ENCODE data around the gene SLC45A1. TPM values are rescaled to one million over a fixed set of nuclear protein-coding genes. Genes with fewer than 3 reads are reported as not detected.
A peak's percentile ranks its signal among the peaks of the same experiment; 100 is the strongest.

SLC45A1 gene
- total RNA-seq, 1 donor from 2014 or later = 13.8 TPM

DNA sequence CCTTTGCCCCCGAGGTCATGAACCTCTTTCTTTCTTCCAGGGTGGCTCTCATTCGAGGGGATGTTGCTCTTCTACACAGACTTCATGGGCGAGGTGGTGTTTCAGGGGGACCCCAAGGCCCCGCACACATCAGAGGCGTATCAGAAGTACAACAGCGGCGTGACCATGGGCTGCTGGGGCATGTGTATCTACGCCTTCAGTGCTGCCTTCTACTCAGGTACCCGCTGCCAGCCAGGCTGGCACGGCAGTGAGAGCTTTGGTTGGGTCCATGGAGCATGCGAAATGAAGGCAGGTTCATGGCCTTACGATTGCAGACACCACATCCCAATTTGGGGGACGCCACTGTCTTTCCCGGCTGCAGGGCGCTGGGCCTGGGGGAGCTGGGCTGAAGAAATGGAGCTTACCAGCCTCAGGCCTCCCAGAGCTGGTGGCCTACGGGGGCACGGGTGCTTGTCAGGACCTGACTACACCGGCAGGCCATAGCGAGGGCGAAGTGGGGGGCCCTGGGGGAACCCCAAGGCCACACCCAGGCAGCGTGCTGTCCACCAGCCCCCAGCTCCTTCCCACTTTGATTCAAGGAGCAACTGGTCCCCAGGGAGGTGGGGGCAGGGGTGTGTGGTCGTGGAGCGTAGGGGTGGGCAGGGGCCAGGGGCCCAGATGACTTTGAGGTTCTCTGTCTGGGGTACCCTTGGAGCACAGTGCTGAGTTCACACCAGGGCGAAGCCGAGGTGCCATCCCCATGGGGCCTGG is 20.0 kb downstream of the SLC45A1 start:
- Histone ChIP-seq H3K9me3 (no peaks in the 10 kb centered on the region), H3K4me3 (no peak overlapping the region), H3K4me1 (peaks cover 5% of the 10 kb centered on the region), H3K36me3 (no peaks in the 10 kb centered on the region), H3K27me3 (no peaks in the 10 kb centered on the region), H3K27ac (no peak overlapping the region)
- intact Hi-C loops (cut with DNase I) = no loop called here
- TF ChIP-seq, protein P1, sequence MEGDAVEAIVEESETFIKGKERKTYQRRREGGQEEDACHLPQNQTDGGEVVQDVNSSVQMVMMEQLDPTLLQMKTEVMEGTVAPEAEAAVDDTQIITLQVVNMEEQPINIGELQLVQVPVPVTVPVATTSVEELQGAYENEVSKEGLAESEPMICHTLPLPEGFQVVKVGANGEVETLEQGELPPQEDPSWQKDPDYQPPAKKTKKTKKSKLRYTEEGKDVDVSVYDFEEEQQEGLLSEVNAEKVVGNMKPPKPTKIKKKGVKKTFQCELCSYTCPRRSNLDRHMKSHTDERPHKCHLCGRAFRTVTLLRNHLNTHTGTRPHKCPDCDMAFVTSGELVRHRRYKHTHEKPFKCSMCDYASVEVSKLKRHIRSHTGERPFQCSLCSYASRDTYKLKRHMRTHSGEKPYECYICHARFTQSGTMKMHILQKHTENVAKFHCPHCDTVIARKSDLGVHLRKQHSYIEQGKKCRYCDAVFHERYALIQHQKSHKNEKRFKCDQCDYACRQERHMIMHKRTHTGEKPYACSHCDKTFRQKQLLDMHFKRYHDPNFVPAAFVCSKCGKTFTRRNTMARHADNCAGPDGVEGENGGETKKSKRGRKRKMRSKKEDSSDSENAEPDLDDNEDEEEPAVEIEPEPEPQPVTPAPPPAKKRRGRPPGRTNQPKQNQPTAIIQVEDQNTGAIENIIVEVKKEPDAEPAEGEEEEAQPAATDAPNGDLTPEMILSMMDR (IDR thresholded peaks at IDR 0.05) = no peak
- no peak for TF ChIP-seq POLR2A (IDR thresholded peaks at IDR 0.05)
- TF ChIP-seq POLR2AphosphoS5 (IDR thresholded peaks at IDR 0.05; ENCODE audit: insufficient read depth in 1 of 2, low read depth in 1 of 2) = no peak
- no peak for DNase-seq (ENCODE audit: extremely low spot score in 2 of 2)

DNA sequence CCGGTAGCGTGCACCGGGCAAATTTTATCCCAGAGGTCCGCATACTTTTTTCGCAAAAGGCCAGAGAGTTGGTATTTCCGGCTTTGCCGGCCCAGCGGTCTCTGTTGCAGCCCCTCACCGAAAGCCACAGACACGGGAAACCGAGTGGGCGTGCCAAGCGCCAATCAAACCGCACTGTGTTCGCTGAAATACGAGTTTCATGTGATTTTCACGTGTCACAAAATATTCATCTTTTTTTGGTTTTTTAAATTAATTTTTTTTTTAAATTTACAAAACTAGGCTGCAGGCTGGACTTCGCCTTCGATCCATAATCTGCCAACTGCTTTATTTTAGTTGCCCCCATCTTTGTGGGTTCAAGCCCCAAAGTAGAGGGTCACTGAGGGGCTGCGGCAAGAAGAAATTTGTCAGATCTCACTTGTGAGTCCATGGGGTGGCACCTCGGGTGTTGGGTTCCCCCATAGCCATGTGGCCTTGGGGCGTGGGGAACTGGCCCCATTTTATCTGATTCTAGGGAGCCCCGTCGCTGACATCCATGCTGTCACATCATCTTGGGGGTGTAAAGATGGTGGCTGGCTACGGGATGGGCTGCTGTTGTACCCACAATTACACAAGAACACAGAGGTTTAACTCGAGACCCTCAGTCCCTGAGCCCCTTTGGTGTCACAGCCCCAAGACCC is 20.8 kb downstream of the SLC45A1 start:
- Histone ChIP-seq H3K9me3 (no peaks in the 10 kb centered on the region), H3K27me3 (no peaks in the 10 kb centered on the region), H3K4me3 (no peak overlapping the region), H3K27ac (no peak overlapping the region), H3K4me1 (peaks cover 12% of the 10 kb centered on the region), H3K36me3 (no peaks in the 10 kb centered on the region)
- no peak for DNase-seq (ENCODE audit: extremely low spot score in 2 of 2)
- intact Hi-C loops (cut with DNase I) = no loop called here
- no peak for TF ChIP-seq POLR2A (IDR thresholded peaks at IDR 0.05)
- no peak for TF ChIP-seq POLR2AphosphoS5 (IDR thresholded peaks at IDR 0.05; ENCODE audit: insufficient read depth in 1 of 2, low read depth in 1 of 2)
- TF ChIP-seq, protein P1 (IDR thresholded peaks at IDR 0.05) = no peak

DNA sequence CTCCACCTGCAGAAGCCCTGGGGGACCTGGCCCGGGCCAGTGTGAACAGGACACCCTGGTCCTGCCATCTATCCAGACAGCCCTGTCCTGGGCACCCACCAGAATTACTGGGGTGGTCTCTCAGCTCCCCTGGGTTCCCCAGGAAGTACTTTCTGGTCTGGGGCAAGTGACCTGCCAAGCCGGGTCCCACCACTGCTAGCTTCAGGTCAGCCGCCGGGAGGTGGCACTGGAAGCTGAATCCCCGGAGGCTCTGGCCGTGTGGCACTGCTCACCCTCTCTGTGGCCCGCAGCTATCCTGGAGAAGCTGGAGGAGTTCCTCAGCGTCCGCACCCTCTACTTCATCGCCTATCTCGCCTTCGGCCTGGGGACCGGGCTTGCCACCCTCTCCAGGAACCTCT is 21.3 kb downstream of the SLC45A1 start:
- TF ChIP-seq, protein P1 (IDR thresholded peaks at IDR 0.05) = no peak
- TF ChIP-seq POLR2A (IDR thresholded peaks at IDR 0.05) = no peak
- no peak for TF ChIP-seq POLR2AphosphoS5 (IDR thresholded peaks at IDR 0.05; ENCODE audit: insufficient read depth in 1 of 2, low read depth in 1 of 2)
- Histone ChIP-seq H3K4me1 (peaks cover 17% of the 10 kb centered on the region), H3K9me3 (no peaks in the 10 kb centered on the region), H3K27me3 (no peaks in the 10 kb centered on the region), H3K4me3 (no peak overlapping the region), H3K27ac (no peak overlapping the region), H3K36me3 (no peaks in the 10 kb centered on the region)
- DNase-seq (ENCODE audit: extremely low spot score in 2 of 2) = no peak
- intact Hi-C loops (cut with DNase I) = no loop called here

DNA sequence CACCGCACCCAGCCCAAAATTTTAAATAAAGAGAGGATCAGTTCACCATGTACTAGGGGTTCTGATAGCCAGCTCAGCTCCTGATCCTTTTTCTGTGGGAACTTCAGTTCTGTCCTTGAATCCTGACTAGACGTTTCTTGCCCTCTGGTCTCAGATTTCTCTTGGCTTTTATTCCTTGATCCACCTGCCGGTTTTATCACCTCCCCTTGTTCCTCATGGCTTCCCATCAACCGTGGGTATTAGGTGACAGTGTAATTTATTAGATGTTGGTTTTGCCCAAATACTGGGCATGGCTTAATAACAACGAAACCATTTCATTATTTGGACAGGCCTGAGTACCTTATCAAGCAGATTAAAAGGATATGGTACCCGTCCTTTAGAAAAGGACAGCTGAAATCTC is 22.5 kb downstream of the SLC45A1 start:
- no peaks in the 10 kb centered on the region for H3K9me3 ChIP-seq

DNA sequence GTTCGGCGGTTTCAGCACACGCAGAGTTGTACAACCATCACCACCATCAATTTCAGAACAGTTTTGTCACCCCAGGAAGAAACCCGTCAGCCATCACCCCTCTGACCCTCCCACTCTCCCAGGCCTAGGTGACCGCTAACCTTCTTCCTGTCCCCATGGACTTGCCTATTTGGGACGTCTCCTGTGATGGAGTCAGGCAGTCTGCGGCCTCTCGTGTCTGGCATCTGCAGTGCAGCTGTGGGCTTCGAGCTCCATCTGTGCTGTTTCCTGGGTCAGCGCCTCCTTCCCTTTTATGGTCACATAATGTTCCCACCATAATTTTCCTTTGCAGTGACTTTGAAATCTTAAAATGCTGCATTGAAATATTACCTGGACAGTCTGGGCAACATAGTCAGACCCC is 24.4 kb downstream of the SLC45A1 start:
- Histone ChIP-seq H3K4me1 (peaks cover 18% of the 10 kb centered on the region), H3K36me3 (no peaks in the 10 kb centered on the region), H3K27ac (peak overlapping the region; percentile 92), H3K9me3 (no peaks in the 10 kb centered on the region), H3K27me3 (no peaks in the 10 kb centered on the region), H3K4me3 (no peak overlapping the region)
- no peak for DNase-seq (ENCODE audit: extremely low spot score in 2 of 2)
- intact Hi-C loops (cut with DNase I) = no loop called here
- no peak for TF ChIP-seq POLR2A (IDR thresholded peaks at IDR 0.05)
- TF ChIP-seq, protein P1 (IDR thresholded peaks at IDR 0.05) = no peak

More for the DNA sequence above, 22.5 kb downstream of the SLC45A1 start:
- Histone ChIP-seq H3K4me3 (no peak overlapping the region), H3K36me3 (no peaks in the 10 kb centered on the region), H3K4me1 (peaks cover 18% of the 10 kb centered on the region), H3K27me3 (no peaks in the 10 kb centered on the region), H3K27ac (no peak overlapping the region)
- TF ChIP-seq POLR2A (IDR thresholded peaks at IDR 0.05) = no peak
- DNase-seq (ENCODE audit: extremely low spot score in 2 of 2) = no peak
- intact Hi-C loops (cut with DNase I) = no loop called here

Measured in vagina (tissue), 2 donors.